GM12874 (cell line): ENCODE results near the gene TAS2R46.

Experiments used
- CTCF ChIP-seq: IDR thresholded peaks from 2 replicates; pipeline ENCODE4 v1.5.1; 2011; ENCODE audit warnings: low read depth, mild to moderate bottlenecking, control low read depth, low read length, moderate library complexity; ENCODE audit not compliant: insufficient read depth

Gene TAS2R46

GRCh38 chr12:11085419-11085818, 23.3 kb upstream of the TAS2R46 start:
- TF ChIP-seq CTCF, result no peak

- no peak for TF ChIP-seq CTCF
These were observed 19.9 kb upstream of the TAS2R46 start for GRCh38 chr12:11081987-11082386.

GRCh38 chr12:11078246-11078645, 16.2 kb upstream of the TAS2R46 start:
- no peak for TF ChIP-seq CTCF

- no peak for TF ChIP-seq CTCF
These were observed 13.5 kb upstream of the TAS2R46 start for GRCh38 chr12:11075642-11076041.

- no peak for TF ChIP-seq CTCF
These were observed 9.3 kb upstream of the TAS2R46 start for GRCh38 chr12:11071414-11071813.

- TF ChIP-seq CTCF, result no peak
These were observed 8.9 kb upstream of the TAS2R46 start for GRCh38 chr12:11070999-11071398.

- no peak for TF ChIP-seq CTCF
These were observed 7.8 kb upstream of the TAS2R46 start for GRCh38 chr12:11069854-11070365.
